GM18499 (cell line): ENCODE data around the gene GRIA1.
"Not testable (repeated sequence)": the region's sequence is repeated elsewhere in the genome, so short reads cannot be mapped to it uniquely, and the experiment has no call there.

ENCODE experiments used
- ATAC-seq: cut with Tn5 transposase; IDR thresholded peaks from one replicate; pipeline ENCODE4 v1.9.1; 2021; ENCODE audit warnings: moderate number of reproducible peaks; ENCODE audit not compliant: insufficient read depth, unreplicated experiment

Gene GRIA1

DNA sequence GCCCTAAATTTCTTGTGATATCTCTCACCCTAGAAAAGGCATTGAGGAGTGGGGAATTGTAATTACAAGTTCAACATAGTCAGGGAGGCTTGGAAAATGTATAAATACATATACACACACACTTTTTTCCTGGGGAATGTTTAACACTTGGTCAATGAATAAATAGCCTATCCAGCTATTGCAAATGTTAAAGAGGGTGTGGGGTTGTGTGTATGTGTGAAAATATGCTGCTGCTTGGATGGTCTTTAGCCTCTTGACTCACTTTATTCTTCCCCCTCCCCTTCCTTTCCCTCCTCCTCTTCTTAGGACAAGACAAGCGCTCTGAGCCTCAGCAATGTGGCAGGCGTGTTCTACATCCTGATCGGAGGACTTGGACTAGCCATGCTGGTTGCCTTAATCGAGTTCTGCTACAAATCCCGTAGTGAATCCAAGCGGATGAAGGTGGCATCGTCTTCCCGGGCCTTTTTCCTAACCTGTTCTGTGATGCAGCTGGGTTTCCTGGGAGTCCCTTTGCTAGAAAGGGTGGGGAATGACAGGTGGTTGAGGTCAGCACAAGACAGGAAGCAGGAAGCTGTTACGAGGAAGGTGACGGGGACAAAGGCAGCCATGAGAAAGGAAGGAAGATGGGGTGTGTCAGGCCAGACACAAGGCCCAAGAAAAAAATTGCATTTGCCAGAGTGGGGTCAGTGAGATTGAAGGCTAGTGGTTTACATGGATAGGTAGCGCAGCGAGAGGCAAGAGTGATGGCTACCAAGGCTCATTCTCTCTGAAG lies 311.8 kb downstream of the GRIA1 start:
- ATAC-seq: no peak

DNA sequence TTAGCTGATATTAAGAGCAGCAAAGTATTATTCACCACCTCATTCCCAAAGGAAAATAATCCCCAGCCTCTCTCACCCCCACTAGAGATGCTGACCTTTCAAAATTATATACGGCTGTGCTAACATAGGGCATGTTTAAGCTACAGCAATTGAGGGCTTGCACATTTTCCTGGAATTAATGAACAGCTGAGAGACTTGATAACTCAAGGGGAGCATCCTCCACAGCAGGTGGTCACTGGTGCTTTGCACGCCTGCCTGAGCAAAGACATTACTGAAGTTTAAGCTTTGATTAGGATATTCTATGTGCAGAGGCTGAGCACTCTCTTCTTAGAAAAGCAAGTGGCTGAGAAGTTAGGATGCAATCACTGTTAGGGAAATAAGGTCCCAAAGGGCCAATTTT lies 317.3 kb downstream of the GRIA1 start:
- no peak for ATAC-seq

DNA sequence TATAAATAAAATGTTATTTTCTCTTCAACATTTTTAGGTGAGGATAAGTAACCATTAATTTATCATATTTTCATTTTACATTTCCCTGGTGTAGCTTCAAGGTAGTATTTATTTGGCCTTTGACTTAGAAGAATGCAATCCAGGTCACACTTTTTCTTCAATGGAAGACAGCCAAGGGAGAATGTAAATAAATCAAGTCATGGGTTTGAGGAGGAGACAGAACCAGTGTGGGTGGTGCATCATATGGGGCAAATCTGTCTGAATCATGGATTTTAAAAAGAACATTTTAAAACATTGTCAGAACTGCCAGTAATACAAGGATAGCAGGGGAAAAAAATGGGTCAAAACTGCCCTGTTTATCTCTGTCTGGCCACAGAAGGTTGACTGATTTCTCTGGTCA lies 318.7 kb downstream of the GRIA1 start:
- no peak for ATAC-seq

GRCh38 chr5:153813901-153814300 lies 323.4 kb downstream of the GRIA1 start:
- ATAC-seq: no peak

DNA sequence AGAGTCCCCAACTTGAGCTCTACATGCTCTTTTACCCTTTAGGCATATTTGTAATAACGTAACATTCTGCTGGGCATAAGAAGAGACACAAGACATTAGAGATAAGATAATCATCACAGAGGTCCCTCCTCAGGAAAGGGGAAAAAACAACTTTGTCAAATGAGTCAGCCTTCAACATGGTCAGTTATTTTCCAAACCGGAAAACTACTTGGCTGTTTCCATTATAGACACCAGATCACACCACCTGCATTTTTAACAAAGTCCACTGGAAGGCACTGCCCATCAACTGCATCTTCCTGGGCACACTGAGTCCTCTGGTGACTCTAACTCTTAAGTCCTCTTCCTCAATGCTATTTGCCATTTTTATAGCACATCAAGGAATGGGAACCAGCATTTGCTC lies 326.4 kb downstream of the GRIA1 start:
- no peak for ATAC-seq

GRCh38 chr5:153818626-153819025 lies 328.2 kb downstream of the GRIA1 start:
- no peak for ATAC-seq

DNA sequence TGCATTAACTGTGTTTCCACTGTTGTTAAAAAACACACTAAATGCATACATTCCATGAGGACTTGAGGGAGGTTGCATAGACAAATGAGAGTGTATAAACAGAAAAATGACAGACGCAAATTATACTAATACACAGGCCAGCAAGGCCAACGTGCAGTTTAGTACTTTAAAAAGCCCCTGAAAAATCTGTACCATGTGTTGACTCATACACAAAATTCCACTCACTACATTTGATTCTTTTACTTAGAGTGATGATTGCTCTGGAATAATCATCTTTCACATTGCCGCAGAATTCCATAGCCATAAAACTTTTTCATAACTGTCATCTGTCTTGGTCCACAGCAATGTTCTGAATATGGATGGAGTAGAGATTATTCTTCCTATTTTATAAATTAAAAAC lies 332.6 kb downstream of the GRIA1 start:
- ATAC-seq: no peak

DNA sequence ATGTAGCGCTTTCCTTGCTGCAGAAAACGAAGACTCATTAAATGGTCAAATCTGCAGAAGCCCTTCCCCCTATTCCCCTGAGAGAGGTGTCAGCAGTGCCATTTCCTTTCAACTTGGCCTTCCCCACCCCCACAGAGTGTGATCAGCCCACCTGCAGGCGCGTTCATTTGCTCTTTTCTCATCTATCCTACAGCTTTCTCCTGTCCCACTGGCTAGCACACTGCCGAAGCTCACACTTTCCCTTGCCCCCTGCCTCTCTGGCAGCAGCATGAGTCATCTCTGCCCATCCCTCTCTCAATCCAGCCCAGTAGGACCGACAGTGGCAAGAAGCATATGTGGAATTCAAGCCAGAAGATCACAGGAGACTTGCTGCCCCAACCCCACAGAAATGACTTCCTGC lies 334.4 kb downstream of the GRIA1 start:
- no peak for ATAC-seq

DNA sequence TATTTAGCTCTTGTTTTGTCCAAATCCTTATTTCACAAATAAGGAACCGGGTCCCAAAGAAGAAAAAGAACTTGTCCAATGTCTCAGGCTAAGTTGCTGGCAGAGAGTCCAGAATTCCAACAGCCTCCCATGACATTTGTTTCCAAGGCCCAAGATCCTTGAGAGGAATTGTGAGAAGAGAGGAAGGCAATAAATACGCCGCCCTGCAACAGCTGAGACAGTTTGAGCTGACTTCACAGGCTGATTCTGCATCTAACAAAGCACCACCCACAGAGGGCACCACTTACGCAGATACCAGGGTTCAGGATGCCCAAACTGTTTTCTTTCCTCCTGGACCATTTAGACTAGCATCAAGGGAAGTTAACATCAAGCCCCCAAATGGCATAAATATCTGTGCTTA lies 336.9 kb downstream of the GRIA1 start:
- no peak for ATAC-seq

GRCh38 chr5:153829510-153830065 lies 339.1 kb downstream of the GRIA1 start:
- no peak for ATAC-seq

GRCh38 chr5:153831973-153832372 lies 341.5 kb downstream of the GRIA1 start:
- no peak for ATAC-seq

DNA sequence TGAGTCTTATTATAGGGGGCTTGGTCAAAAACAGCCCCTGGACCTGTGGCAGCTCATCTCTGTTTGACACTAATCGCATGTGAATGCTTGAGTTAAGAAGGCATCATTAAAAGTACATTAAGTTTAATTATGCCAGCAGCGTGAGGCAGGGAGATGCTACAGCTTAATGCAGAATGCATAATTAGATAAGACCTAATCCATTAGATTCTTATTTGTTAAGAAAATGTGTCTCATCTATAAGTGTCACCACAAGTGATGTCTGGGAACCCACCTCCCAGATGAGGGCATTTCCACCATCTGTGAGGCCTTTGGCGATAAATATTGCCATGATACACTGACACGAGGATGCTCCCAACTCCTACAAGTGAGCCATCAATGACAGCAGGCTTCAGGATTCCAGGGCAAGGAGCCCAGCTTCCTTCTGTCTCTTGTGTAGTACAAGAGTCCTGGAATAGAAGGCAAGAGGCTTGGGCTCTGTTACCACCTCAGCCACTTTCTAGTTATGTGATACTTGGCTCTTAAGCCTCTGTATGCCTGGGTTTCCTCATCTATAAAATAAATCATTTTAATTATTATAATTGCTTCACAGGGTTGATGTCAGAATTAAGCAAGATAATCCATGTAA lies 345.5 kb downstream of the GRIA1 start:
- no peak for ATAC-seq

DNA sequence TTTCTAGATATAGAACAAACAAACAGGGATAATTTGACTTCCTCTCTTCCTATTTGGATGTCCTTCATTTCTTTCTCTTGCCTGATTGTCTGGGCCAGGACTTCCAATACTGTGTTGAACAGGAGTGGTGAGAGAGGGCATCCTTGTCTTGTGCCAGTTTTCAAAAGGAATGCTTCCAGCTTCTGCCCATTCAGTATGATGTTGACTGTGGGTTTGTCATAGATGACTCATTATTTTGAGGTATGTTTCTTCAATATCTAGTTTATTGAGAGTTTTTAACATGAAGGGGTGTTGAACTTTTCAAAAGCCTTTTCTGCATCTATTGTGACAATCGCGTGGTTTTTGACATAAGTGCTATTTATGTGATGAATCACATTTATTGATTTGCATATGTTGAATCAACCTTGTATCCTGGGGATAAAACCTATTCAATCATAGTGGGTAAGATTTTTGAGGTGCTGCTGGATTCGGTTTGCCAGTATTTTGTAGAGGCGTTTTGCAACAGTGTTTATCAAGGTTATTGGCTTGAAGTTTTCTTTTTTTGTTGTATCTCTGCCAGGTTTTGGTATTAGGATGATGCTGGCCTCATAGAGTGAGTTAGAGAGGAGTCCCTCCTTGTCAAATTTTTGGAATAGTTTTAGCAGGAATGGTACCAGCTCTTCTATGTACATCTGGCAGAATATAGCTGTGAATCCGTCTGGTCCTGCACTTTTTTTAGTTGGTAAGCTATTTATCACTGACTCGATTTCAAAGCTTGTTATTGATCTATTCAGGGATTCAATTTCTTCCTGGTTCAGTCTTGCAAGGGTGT lies 359.0 kb downstream of the GRIA1 start:
- not testable (repeated sequence) for ATAC-seq

- ATAC-seq: no peak
Observed at GRCh38 chr5:153860195-153860886, 369.9 kb downstream of the GRIA1 start.

GRCh38 chr5:153862906-153863305 lies 372.4 kb downstream of the GRIA1 start:
- ATAC-seq: not testable (repeated sequence)
